LNCaP clone FGC (cell line): Measurements from ENCODE around the gene COTL1.

ENCODE experiments used
- DNase-seq: peaks from one replicate; pipeline ENCODE4 v3.0.0-alpha.2; 2011; ENCODE audit warnings: low read depth
- H3K4me3 ChIP-seq: 2 replicates; pipeline ENCODE4 v1.5.1; 2011; ENCODE audit warnings: mild to moderate bottlenecking, low read depth, low read length, control low read depth
- TF ChIP-seq, protein P1 (sequence below): IDR thresholded peaks from 2 replicates; pipeline ENCODE4 v1.5.1; 2012; ENCODE audit warnings: mild to moderate bottlenecking; ENCODE audit not compliant: control insufficient read depth, insufficient read depth; ENCODE audit errors: extremely low read depth

COTL1 gene

DNA sequence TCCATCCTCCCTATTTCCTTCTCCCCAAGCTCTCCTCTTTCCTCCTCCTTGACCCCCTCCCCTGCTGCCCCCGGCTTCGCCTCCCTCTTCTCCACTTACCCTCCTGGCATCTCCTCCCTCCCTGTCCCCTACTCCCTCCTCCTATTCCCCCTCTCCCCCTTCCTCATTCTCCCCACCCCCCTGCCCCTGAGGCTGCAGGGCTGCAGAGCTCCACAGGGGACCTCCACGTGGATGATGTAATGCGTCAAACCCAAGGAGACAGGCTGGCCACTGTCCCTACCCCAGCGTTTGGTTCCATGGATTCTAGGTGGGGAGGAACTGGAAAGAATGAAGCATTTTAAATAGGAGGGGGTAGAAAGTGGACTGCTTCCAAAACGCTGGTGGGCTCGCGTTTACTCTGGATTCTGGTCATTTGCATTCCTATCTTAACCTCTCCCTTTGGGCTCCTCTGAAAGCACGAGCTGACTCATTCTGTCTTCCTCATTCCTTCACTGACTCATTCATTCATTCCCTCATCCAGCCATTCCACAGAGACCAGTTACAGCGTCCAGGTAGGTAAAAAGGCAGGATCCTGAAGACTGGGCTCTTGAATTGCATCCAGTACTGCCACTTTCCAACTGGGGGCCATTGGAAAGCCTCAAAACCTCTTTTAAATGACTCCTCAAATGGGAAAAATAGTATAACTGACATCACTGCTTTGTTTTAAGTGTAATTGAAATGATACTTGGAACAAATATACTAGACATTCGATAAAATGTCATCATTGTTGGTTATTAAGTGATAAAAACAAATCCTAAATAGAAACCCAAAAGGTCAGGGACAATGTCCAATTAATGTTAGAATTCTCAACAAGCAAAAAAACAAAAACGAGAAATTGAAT is 943 bp upstream of the COTL1 start:
- DNase-seq = no peak
- no peak overlapping the region for H3K4me3 ChIP-seq
- TF ChIP-seq, protein P1, sequence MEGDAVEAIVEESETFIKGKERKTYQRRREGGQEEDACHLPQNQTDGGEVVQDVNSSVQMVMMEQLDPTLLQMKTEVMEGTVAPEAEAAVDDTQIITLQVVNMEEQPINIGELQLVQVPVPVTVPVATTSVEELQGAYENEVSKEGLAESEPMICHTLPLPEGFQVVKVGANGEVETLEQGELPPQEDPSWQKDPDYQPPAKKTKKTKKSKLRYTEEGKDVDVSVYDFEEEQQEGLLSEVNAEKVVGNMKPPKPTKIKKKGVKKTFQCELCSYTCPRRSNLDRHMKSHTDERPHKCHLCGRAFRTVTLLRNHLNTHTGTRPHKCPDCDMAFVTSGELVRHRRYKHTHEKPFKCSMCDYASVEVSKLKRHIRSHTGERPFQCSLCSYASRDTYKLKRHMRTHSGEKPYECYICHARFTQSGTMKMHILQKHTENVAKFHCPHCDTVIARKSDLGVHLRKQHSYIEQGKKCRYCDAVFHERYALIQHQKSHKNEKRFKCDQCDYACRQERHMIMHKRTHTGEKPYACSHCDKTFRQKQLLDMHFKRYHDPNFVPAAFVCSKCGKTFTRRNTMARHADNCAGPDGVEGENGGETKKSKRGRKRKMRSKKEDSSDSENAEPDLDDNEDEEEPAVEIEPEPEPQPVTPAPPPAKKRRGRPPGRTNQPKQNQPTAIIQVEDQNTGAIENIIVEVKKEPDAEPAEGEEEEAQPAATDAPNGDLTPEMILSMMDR = no peak

DNA sequence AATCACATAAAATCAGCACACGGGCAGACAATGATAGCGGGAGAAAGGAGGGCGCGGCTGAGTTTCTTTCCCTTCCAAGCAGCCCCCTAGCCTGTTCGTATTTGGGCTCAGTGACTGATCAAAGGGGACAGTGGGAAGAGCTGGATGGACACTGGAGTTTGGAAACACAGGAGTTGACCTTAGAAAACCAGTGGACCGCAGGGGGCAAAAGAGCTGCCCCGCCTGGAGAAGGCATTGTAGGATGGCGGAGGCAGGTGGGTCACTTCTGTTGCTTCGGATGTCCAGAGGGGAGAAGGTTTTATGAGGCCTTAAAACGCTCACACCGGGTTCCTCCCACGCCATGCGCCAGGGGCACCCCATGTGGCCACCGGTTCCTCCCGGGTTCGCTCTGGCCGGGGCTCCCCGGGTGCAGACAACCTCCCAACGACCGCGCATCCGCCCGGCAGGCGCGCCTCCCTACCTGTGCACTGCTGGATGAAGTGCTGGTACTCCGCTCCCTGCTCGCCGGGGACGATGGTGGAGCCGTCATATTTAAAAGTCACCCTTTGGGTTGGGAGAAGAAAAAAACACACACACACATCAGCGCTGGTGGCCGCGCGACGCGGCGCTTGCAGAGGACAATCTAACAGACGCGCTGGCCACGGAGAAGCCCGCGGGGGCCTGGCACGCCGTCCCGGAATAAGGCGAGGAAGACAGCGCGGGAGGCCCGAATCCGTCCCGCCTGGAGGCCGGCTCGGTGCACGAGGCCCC is 662 bp downstream of the COTL1 start:
- no peak for DNase-seq
- TF ChIP-seq, protein P1 = no peak
- H3K4me3 ChIP-seq = peak overlapping the region; percentile 71

GRCh38 chr16:84616515-84616914 is 1.4 kb downstream of the COTL1 start:
- DNase-seq = no peak
- H3K4me3 ChIP-seq = no peak overlapping the region
- TF ChIP-seq, protein P1 = no peak

DNA sequence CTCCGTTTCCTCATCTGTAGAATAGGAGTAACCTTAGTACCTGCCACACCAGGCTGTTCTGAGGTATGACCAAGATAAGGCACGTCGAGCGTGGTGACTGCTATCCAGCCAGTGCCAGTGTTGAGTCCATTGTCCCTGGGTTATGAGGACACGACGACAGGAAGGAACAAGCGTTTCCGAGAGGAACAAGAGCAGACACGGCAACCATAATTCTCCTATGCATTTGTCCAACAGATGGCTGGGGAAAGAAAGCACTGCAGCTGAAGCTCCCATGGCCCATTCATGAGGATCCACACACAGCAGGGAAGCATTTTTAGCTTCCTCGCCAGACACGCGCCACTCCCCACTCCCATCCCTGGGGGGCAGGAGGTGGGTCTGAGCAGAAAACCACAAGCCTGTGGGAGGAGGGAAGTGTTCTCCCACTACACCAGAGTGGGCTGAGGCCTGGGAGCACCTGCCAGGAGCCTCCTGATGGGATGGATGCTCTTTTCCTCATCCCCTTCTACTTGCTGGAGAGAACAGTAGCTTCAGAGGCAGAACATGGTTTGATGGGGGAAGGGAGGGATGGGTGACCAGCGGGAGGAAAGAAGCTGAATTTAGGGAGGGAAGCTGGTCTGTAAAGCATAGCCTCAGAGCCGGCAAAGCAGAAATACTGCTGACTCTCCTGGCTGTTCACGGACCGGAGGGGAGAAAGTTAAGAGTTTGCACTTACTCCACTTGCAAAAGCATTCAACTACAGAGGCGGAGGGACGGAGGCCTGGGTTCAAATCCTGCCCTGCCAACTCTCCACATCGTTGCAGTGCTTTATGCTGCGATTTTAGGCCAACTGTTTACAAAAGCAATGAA is 2.7 kb downstream of the COTL1 start:
- DNase-seq = no peak
- TF ChIP-seq, protein P1 = no peak
- no peak overlapping the region for H3K4me3 ChIP-seq

- H3K4me3 ChIP-seq = no peak overlapping the region
Observed at GRCh38 chr16:84614623-84614967, 3.3 kb downstream of the COTL1 start.

DNA sequence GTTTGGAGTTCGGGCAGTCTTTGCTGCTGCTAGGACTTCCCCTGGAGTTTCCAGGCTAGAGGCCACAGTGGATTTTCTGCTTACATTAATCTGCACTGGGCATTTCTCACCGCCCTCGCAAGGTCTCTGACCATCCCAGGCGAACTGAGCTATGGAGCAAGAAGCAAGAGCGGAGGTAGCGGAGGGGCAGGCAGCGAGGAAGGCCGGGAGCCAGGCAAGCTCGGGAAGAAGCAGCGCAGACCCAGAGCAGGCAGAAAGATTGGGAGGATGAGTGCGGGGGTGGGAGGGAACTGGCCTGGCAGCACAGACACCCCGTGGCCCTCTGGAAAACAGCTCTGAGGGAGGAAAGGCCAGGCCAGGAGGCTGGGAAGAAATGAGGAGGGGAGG is 3.8 kb downstream of the COTL1 start:
- no peak for DNase-seq
- TF ChIP-seq, protein P1 = no peak
- H3K4me3 ChIP-seq = no peak overlapping the region

More at GRCh38 chr16:84614623-84614967, 3.3 kb downstream of the COTL1 start:
- DNase-seq = no peak
- TF ChIP-seq, protein P1 = no peak
